A549 (cell line): Measurements from ENCODE around the gene CCRL2. TPM values are rescaled to one million over a fixed set of nuclear protein-coding genes. Genes with fewer than 3 reads are reported as not detected.
"Not testable (repeated sequence)": the region's sequence is repeated elsewhere in the genome, so short reads cannot be mapped to it uniquely, and the experiment has no call there.

Experiments used
- ATAC-seq, 2 experiments: fragments of 200-7000 bp in 1 of 2; fragments of >200 bp in 1 of 2; cut with Nextera tagmentation in 1 of 2; cut with Tn5 transposase in 1 of 2; 3 replicates each; pipeline versions ENCODE4 v1.8.0 to v1.9.1; 2018 to 2020; ENCODE audit warnings: mild to moderate bottlenecking in 1 of 2, moderate library complexity in 1 of 2
- CTCF ChIA-PET: fragments of 300-600 bp; sonication (Branson Sonifier 250); formaldehyde crosslinking; extraction: SDS; loops from one replicate; lab custom pipeline; 2021; ENCODE audit warnings: antibody characterized with exemption, inconsistent platforms; lab: Yijun Ruan, JAX
- POLR2A ChIA-PET: fragments of 350-600 bp; formaldehyde crosslinking; extraction: SDS; loops from one replicate; lab custom pipeline; 2021; ENCODE audit warnings: antibody characterized with exemption, inconsistent platforms; lab: Yijun Ruan, JAX
- DNase-seq, 2 experiments: peaks; one replicate each; pipeline versions ENCODE4 v3.0.0 to v3.0.0-alpha.2; 2011 to 2016; ENCODE audit warnings: low read depth in 1 of 2, low spot score in 1 of 2
- FAIRE-seq: peaks from 2 replicates; lab custom pipeline; 2011; peaks lifted over from hg19 to GRCh38; lab: Jason Lieb, UNC
- H3K27ac ChIP-seq, 2 experiments: fragments of >200 bp; sonication (Bioruptor Twin); formaldehyde crosslinking; 3 replicates each; pipeline ENCODE4 v1.5.1; 2016 to 2017
- H3K4me1 ChIP-seq: fragments of >200 bp; sonication (Bioruptor Twin); formaldehyde crosslinking; 3 replicates; pipeline ENCODE4 v1.6.1; 2016
- H3K4me2 ChIP-seq: fragments of >200 bp; sonication (Bioruptor Twin); formaldehyde crosslinking; 3 replicates; pipeline ENCODE4 v1.6.1; 2016
- H3K4me3 ChIP-seq: fragments of >200 bp; sonication (Bioruptor Twin); formaldehyde crosslinking; 3 replicates; pipeline ENCODE4 v1.5.1; 2016
- H3K9me3 ChIP-seq: fragments of >200 bp; sonication (Bioruptor Twin); formaldehyde crosslinking; 3 replicates; pipeline ENCODE4 v1.6.1; 2016
- ATOH8 ChIP-seq: fragments of 250-450 bp; sonication (Bioruptor Pico); IDR thresholded peaks from 2 replicates; pipeline ENCODE4 v1.5.0; 2020; ENCODE audit warnings: low read depth, mild to moderate bottlenecking, moderate library complexity
- BCL3 ChIP-seq: fragments of >200 bp; sonication (Bioruptor Twin); formaldehyde crosslinking; IDR thresholded peaks from 3 replicates; pipeline ENCODE4 v1.6.1; 2016
- BHLHE40 ChIP-seq: IDR thresholded peaks from 2 replicates; pipeline ENCODE4 v1.6.1; 2012; ENCODE audit warnings: low read depth, low read length, inconsistent platforms
- CBX8 ChIP-seq: fragments of 200-600 bp; sonication (generic); IDR thresholded peaks from 2 replicates; pipeline ENCODE4 v1.6.1; 2016
- CHD2 ChIP-seq: fragments of 150-350 bp; IDR thresholded peaks from 2 replicates; pipeline ENCODE4 v1.6.1; 2014; ENCODE audit warnings: low read length; ENCODE audit not compliant: partially characterized antibody
- CTCF ChIP-seq: fragments of >200 bp; sonication (Bioruptor Twin); formaldehyde crosslinking; IDR thresholded peaks from 3 replicates; pipeline ENCODE4 v1.5.1; 2016
- EHF ChIP-seq: fragments of 250-450 bp; sonication (Bioruptor Pico); IDR thresholded peaks from 2 replicates; pipeline ENCODE4 v1.5.0; 2020; ENCODE audit warnings: mild to moderate bottlenecking
- EHMT2 ChIP-seq: fragments of 200-600 bp; sonication (generic); IDR thresholded peaks from 2 replicates; pipeline ENCODE4 v1.6.1; 2016; ENCODE audit warnings: antibody characterized with exemption, low read depth, mild to moderate bottlenecking, moderate library complexity
- ELK1 ChIP-seq: fragments of 150-350 bp; IDR thresholded peaks from 2 replicates; pipeline ENCODE4 v1.6.1; 2014; ENCODE audit warnings: low read depth, mild to moderate bottlenecking, low read length
- HES2 ChIP-seq: fragments of >200 bp; sonication (Bioruptor Twin); formaldehyde crosslinking; IDR thresholded peaks from 2 replicates; pipeline ENCODE4 v1.6.1; 2016
- HMGXB4 ChIP-seq: fragments of 250-450 bp; sonication (Bioruptor Pico); IDR thresholded peaks from 2 replicates; pipeline ENCODE4 v1.5.0; 2021; ENCODE audit warnings: mild to moderate bottlenecking, moderate library complexity, borderline replicate concordance
- HOXB13 ChIP-seq: fragments of 250-450 bp; sonication (Bioruptor Pico); IDR thresholded peaks from 2 replicates; pipeline ENCODE4 v1.5.0; 2020; ENCODE audit warnings: low read depth, mild to moderate bottlenecking, moderate library complexity
- JUN ChIP-seq, 2 experiments: fragments of >200 bp; sonication (Bioruptor Twin); formaldehyde crosslinking; IDR thresholded peaks; 2 replicates in 1 of 2; 3 replicates in 1 of 2; pipeline ENCODE4 v1.6.1; 2016 to 2017
- NPAS2 ChIP-seq: fragments of 250-450 bp; sonication (Bioruptor Pico); IDR thresholded peaks from 2 replicates; pipeline ENCODE4 v1.8.0; 2022; ENCODE audit warnings: mild to moderate bottlenecking, moderate library complexity, borderline replicate concordance
- PBX3 ChIP-seq: IDR thresholded peaks from 2 replicates; pipeline ENCODE4 v1.6.1; 2012
- PHF8 ChIP-seq: fragments of 200-600 bp; sonication (generic); IDR thresholded peaks from 2 replicates; pipeline ENCODE4 v1.6.1; 2016; ENCODE audit warnings: low read depth, mild to moderate bottlenecking, antibody characterized with exemption, moderate library complexity, borderline replicate concordance
- POLR2A ChIP-seq: IDR thresholded peaks from 2 replicates; pipeline ENCODE4 v1.6.1; 2012; ENCODE audit warnings: mild to moderate bottlenecking, low read length
- RARB ChIP-seq: fragments of 250-450 bp; sonication (Bioruptor Pico); IDR thresholded peaks from 2 replicates; pipeline ENCODE4 v1.8.0; 2021; ENCODE audit warnings: mild to moderate bottlenecking, moderate library complexity
- REST ChIP-seq: fragments of 200-600 bp; sonication (generic); IDR thresholded peaks from 2 replicates; pipeline ENCODE4 v1.6.1; 2016; ENCODE audit warnings: antibody characterized with exemption, mild to moderate bottlenecking, moderate library complexity
- WGBS: methylation state at CpG from one replicate; pipeline ENCODE4 v1.1.6; 2017; ENCODE audit errors: missing lambda C conversion rate; 5-methylcytosine and 5-hydroxymethylcytosine counted together
- polyA plus RNA-seq, 4 experiments: library from polyadenylated mRNA; depleted of rRNA in 3 of 4; stranded (reverse); fragments of >200 nt; fragmentation: RNase III in 1 of 4; extraction: RNeasy Plus Mini Kit Qiagen cat#74134 plus additional on column Dnase treatment in 1 of 4; gene quantifications; 2 replicates in 3 of 4; 3 replicates in 1 of 4; pipeline ENCODE4 v1.2.3, GENCODE V29; 2011 to 2017

CCRL2 gene
- polyA plus RNA-seq, 2 of the 4 experiments (the other 2 are of a cell fraction): not detected

GRCh38 chr3:46386205-46386604 lies 20.9 kb upstream of the CCRL2 start:
- ATAC-seq: no peak
- H3K9me3 ChIP-seq: no peaks in the 10 kb centered on the region
- FAIRE-seq: no peak
- H3K4me1 ChIP-seq: no peaks in the 10 kb centered on the region
- peak in 1 of 2 experiments; percentile 10 for DNase-seq
- ChIA-PET CTCF (interaction anchor here (0.8 kb wide), 1 partner anchor 8 kb away, joined by 3 read pairs; no protein-coding TSS in a partner anchor), POLR2A (no interaction called here)
- no peak overlapping the region for H3K27ac ChIP-seq
- WGBS: 12% methylated on average over 4 of the region's 4 CpGs
- no peak overlapping the region for H3K4me2 ChIP-seq
- no peak overlapping the region for H3K4me3 ChIP-seq
- TF ChIP-seq RARB (no peak), CBX8 (no peak), REST (no peak), JUN (IDR thresholded peaks at IDR 0.05) (no peak), BHLHE40 (no peak), CHD2 (no peak), HMGXB4 (CRISPR knock-in tag) (no peak), PHF8 (no peak), BCL3 (no peak), CTCF (no peak), ATOH8 (CRISPR knock-in tag) (no peak), HOXB13 (CRISPR knock-in tag) (no peak), HES2 (no peak), EHMT2 (no peak), EHF (no peak), ELK1 (no peak), NPAS2 (no peak), POLR2A (no peak), PBX3 (no peak)

GRCh38 chr3:46388847-46389246 lies 18.2 kb upstream of the CCRL2 start:
- FAIRE-seq, DNase-seq, H3K4me1 ChIP-seq, H3K4me3 ChIP-seq, POLR2A ChIA-PET, H3K9me3 ChIP-seq, H3K27ac ChIP-seq, ATAC-seq, H3K4me2 ChIP-seq, CTCF ChIA-PET: not testable (repeated sequence)
- WGBS: 84% methylated on average over 4 of the region's 4 CpGs
